ENCODE results near the gene RNLS. TPM values are rescaled to one million over a fixed set of nuclear protein-coding genes. Genes with fewer than 3 reads are reported as not detected.

Gene RNLS
- total and polyA plus RNA-seq, 7 donors: 3.9 to 19.2 (median 8.8) TPM

DNA sequence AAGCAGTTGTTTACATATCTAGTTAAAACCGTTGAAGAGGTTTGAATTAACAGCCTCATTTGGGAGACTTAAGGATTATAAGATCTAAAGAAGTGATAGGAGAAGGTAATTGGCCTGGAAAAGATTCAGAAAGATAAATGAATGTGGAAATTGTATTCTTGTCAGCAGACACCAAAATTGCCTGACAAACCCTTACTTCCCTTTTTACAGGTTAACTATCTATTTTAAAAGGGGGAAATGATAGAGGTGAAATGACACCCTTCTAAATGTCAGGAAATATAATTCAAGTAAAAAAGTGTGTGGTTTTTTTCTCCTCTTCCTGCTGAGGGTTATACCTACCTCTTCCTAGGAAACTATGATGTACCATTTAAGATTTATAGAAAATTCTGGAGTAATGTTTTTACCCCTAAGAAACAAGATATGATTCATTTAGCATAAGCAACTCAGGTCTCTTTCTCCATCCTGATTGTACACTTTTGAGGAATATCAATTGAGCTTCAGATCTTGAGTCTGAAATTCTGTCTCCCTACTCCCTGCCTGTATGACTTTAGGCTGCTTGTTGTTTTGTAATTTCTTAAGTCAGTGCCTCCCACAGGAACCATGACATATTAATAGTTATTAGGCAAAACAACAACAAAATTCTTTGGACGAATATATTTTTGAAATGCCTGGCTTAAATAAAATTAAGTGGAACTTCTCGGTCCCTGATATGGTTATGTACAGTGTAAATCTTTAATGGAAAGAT, 250.4 kb downstream of the RNLS start:
- no peak for TF ChIP-seq EP300 (IDR thresholded peaks at IDR 0.05)
- TF ChIP-seq POLR2A (IDR thresholded peaks at IDR 0.05): no peak
- no peak for TF ChIP-seq POLR2AphosphoS5 (IDR thresholded peaks at IDR 0.05)
- TF ChIP-seq, protein P1, sequence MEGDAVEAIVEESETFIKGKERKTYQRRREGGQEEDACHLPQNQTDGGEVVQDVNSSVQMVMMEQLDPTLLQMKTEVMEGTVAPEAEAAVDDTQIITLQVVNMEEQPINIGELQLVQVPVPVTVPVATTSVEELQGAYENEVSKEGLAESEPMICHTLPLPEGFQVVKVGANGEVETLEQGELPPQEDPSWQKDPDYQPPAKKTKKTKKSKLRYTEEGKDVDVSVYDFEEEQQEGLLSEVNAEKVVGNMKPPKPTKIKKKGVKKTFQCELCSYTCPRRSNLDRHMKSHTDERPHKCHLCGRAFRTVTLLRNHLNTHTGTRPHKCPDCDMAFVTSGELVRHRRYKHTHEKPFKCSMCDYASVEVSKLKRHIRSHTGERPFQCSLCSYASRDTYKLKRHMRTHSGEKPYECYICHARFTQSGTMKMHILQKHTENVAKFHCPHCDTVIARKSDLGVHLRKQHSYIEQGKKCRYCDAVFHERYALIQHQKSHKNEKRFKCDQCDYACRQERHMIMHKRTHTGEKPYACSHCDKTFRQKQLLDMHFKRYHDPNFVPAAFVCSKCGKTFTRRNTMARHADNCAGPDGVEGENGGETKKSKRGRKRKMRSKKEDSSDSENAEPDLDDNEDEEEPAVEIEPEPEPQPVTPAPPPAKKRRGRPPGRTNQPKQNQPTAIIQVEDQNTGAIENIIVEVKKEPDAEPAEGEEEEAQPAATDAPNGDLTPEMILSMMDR (IDR thresholded peaks at IDR 0.05): no peak
- H3K4me1 ChIP-seq: no peaks in the 10 kb centered on the region
- H3K27me3 ChIP-seq: no peaks in the 10 kb centered on the region
- H3K27ac ChIP-seq: no peak overlapping the region
- H3K36me3 ChIP-seq: no peaks in the 10 kb centered on the region
- WGBS, 2 donors: 72 to 76% methylated on average over 3 of the region's 3 CpGs
- H3K4me3 ChIP-seq: no peak overlapping the region
- intact Hi-C loops (cut with DNase I): no loop called here
- no peaks in the 10 kb centered on the region for H3K9me3 ChIP-seq
- no peak for DNase-seq

DNA sequence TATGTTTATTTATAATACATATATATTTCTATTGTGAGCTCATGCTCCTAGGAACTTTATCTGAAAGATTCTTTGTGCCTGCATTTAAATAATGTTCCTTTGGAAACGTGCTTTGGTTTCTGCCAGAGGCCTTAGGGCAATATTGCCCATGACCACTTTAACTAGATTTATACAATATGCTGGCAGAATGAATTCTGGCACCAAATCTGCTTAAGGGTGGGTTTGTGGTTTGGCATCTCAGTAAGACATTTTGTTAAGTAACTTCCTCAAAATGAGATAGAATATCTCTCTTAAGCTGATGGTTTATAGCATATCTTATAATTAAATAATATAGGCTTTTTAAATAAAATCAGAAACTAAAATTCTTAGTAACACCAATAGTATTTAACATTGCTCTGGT, 252.9 kb downstream of the RNLS start:
- Histone ChIP-seq H3K27me3 (no peaks in the 10 kb centered on the region), H3K36me3 (no peaks in the 10 kb centered on the region), H3K4me3 (no peak overlapping the region), H3K27ac (no peak overlapping the region), H3K4me1 (no peaks in the 10 kb centered on the region), H3K9me3 (no peaks in the 10 kb centered on the region)
- 55 to 78% methylated on average over 1 of the region's 1 CpG for WGBS, 2 donors
- intact Hi-C loops (cut with DNase I): no loop called here
- TF ChIP-seq POLR2A (IDR thresholded peaks at IDR 0.05) (no peak), POLR2AphosphoS5 (IDR thresholded peaks at IDR 0.05) (no peak), EP300 (IDR thresholded peaks at IDR 0.05) (no peak)
- TF ChIP-seq, protein P1 (IDR thresholded peaks at IDR 0.05): no peak
- DNase-seq: no peak

DNA sequence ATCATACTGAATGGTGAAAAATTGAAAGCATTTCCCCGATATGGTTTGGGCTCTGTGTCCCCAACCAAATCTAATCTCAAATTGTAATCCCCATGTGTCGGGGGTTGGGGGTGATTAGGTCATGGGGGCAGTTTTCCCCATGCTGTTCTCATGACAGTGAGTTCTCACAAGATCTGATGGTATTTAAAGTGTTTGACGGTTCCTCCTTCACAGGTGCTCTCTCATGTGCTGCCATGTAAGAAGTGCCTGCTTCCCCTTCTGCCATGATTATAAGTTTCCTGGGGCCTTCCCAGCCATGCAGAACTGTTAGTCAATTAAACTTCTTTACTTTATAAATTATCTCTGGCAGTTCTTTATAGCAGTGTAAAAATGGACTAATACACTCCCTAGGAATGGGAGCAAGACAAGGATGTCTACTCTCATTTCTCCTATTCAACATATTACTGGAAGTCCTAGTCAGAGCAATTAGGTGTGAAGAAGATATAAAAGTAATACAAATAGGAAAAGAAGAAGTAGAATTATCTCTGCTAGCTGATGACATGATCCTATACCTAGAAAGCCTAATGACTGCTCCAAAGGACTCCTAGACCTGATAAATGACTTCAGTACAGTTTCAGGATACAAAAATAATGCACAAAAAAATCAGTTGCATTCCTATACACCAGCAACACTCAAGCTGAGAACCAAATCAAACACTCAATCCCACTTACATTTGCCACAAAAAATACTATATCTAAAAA, 260.6 kb downstream of the RNLS start:
- TF ChIP-seq, protein P1 (IDR thresholded peaks at IDR 0.05): no peak
- TF ChIP-seq POLR2A (IDR thresholded peaks at IDR 0.05): no peak
- TF ChIP-seq EP300 (IDR thresholded peaks at IDR 0.05): no peak
- no peak for TF ChIP-seq POLR2AphosphoS5 (IDR thresholded peaks at IDR 0.05)
- no peak for DNase-seq
- no peak overlapping the region for H3K4me3 ChIP-seq
- no peaks in the 10 kb centered on the region for H3K4me1 ChIP-seq
- H3K27ac ChIP-seq: no peak overlapping the region
- WGBS, 2 donors: 70 to 97% methylated on average over 3 of the region's 3 CpGs
- peaks cover 0 to 16% (median 8%) of the 10 kb centered on the region in 4 donors for H3K9me3 ChIP-seq
- H3K36me3 ChIP-seq: no peaks in the 10 kb centered on the region
- no peaks in the 10 kb centered on the region for H3K27me3 ChIP-seq
- intact Hi-C loops (cut with DNase I): no loop called here

DNA sequence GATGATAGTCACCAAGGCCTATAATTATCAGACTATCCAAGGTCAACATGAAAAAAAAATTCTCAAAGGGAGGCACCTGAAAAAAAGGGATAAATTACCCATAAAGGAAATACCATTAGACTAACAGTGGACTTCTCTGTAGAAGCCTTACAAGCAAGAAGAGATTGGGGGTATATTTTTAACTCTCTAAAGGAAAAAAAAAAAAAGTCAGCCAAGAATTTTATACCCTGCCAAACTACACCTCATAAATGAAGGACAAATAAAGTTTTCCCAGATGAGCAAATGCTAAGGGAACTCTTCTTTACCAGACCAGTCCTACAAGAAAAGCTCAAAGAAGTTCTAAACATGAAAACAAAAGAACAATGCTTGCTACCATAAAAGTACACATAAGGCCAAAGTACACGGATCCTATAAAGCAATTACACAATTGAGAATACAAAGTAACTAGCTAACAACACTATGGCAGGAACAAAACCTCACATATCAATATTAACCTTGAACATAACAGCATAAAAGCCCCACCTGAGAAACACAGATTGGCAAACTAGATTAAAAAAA, 263.1 kb downstream of the RNLS start:
- TF ChIP-seq POLR2AphosphoS5 (IDR thresholded peaks at IDR 0.05) (no peak), POLR2A (IDR thresholded peaks at IDR 0.05) (no peak), EP300 (IDR thresholded peaks at IDR 0.05) (no peak)
- TF ChIP-seq, protein P1 (IDR thresholded peaks at IDR 0.05): no peak
- Histone ChIP-seq H3K27ac (no peak overlapping the region), H3K4me1 (peaks cover 0 to 15% (median 10%) of the 10 kb centered on the region in 4 donors), H3K36me3 (no peaks in the 10 kb centered on the region), H3K27me3 (no peaks in the 10 kb centered on the region), H3K9me3 (peaks cover 0 to 16% (median 8%) of the 10 kb centered on the region in 4 donors), H3K4me3 (no peak overlapping the region)
- intact Hi-C loops (cut with DNase I): no loop called here
- no peak for DNase-seq
- WGBS, 2 donors: 20 to 76% methylated on average over 1 of the region's 1 CpG

All from sigmoid colon (tissue), 7 donors.